GM19455 (cell line): ENCODE measurements around the gene PLK5.
"Not testable (repeated sequence)": the region's sequence is repeated elsewhere in the genome, so short reads cannot be mapped to it uniquely, and the experiment has no call there.

Experiments
- ATAC-seq: cut with Tn5 transposase; IDR thresholded peaks from one replicate; pipeline ENCODE4 v1.9.1; 2021; ENCODE audit not compliant: unreplicated experiment

Gene PLK5

GRCh38 chr19:1507763-1508506, 15.9 kb upstream of the PLK5 start:
- ATAC-seq: no peak

DNA sequence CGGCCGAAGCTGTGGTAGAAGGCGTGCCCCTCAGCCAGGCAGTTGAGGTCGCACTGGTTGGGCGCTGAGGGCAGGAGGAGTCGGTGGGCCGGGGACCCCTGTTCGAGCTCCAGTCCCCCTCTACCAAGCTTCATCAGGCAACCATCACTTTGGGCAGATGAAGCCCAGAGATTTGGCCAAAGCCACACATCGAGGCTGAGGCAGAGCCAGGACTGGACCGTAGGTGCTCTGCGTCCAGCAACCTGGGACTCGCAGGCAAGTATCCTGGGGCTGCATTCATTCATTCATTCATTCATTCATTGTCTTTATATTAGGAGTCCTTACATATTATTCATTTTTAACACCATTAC, 15.4 kb upstream of the PLK5 start:
- ATAC-seq: no peak

GRCh38 chr19:1509602-1510441, 14.1 kb upstream of the PLK5 start:
- no peak for ATAC-seq

GRCh38 chr19:1510442-1510806, 13.5 kb upstream of the PLK5 start:
- no peak for ATAC-seq

DNA sequence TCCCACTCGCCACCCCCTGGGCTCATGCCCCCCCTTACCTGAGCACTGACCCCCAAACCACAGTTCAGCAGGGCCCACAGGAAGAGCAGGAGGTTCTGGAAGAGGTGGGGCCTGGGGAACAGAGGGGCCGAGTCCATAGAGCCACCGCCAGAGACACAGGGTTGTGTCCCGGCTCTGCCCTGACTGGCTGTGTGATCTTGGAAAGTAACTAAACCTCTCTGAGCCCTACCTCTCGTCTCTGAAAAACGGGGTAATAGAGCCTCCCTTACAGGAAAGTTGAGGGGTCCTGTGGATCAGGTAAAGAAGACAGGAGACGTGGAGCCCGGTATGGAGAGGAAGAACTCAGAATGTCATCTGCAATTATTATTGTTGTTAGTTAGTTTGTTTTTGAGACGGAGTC, 13.1 kb upstream of the PLK5 start:
- ATAC-seq: no peak

DNA sequence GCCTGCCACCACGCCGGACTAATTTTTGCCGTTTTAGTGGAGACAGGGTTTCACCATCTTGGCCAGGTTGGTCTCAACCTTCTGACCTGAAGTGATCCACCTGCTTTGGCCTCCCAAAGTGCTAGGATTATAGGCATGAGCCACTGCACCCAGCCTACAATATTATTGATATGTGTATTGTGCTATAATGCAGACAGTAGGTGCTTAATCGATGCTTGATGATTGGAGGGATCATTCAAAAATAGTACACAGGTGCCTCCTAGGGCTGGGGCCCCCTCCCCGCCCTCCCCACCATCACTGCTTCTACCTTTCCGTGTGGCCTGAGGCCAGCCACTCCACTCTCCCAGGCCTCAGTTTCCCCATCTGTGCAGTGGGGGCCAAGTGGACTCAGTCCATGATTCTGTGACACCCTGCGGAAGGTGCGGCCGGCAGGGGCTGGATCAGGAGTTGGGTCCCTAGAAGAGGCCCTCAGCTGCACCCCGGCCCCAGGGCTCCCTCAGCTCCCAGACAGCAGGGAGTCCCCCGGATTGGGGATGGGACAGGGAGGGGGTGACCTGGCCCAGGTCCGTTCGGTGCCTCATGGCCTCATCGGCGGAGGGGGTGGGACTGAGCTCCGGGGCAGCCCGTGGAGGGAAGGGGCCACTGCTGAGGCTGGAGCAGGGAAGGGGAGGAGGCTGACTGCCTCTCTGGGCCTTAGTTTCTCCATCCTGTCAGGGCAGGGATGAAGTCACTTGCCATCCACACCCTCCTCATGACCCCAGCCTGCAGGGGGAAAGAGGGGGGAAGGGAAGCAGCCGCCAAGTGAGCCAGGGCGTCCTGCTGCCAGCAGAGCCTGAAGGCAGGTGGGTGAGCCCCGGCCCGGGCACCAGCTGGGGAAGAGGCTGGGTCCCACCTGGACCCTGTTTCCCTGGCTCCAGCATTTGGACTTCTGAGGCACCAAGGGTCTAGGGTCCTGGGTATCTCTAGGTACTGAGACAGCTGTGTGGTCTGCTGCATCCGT, 12.3 kb upstream of the PLK5 start:
- ATAC-seq: no peak

- ATAC-seq: no peak
Measured at GRCh38 chr19:1512671-1513498, 11.0 kb upstream of the PLK5 start, which contains the start of gene ADAMTSL5. ADAMTSL5 (minus strand) TSS chr19:1513019; CDS start chr19:1510943, 2,076 bp downstream.

DNA sequence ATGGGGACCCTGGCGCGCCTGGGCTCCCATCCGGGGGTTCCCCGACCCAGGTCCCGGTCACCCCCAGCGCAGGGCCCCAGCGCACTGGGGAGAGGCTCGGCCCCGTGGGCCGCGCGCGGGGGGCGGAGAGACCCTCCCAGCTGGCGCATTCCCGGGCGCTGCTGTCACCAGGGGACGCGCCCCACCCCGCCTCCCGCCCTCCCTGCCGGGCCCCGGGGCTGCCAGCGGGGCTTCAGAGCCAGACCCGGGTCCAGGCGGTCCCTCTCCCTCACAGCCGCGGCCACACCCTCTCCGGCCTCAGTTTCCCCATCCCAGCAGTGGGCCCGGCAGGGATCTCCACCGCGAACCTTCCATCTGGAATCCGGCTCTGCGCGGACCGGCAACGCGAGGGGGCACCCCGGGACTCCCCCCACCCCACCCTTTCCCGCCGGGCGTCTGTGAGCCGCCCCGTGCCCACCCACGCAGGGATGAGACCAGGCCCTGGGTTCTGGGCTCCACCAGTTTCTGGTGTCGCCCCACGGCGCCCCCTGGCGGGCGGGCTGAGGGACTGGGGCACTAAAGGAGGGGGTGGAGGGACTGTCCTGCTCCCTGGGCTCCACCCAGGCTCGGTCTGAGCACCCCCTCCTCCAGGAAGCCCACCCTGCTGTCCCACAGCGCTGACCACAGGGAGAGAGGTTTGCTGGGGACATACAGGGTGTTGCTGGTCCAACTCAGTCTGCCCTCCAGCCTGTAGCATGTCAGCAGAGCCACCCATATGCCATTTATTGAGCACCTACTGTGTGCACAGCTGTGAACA, 10.2 kb upstream of the PLK5 start:
- no peak for ATAC-seq

DNA sequence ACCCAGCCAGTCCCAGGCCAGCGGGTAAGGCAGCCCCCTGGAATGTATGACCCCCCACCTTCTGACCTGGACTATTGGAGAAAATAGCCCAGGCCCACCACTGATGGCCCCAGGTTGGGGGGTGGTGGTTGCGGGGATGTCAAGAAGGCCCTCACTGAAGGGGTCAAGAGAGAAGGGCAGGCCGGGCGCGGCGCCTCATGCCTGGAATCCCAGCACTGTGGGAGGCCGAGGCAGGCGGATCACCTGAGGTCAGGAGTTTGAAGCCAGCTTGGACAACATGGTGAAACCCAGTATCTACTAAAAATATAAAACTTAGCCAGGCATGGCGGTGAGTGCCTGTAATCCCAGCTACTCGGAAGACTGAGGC, 9.6 kb upstream of the PLK5 start:
- ATAC-seq: no peak

DNA sequence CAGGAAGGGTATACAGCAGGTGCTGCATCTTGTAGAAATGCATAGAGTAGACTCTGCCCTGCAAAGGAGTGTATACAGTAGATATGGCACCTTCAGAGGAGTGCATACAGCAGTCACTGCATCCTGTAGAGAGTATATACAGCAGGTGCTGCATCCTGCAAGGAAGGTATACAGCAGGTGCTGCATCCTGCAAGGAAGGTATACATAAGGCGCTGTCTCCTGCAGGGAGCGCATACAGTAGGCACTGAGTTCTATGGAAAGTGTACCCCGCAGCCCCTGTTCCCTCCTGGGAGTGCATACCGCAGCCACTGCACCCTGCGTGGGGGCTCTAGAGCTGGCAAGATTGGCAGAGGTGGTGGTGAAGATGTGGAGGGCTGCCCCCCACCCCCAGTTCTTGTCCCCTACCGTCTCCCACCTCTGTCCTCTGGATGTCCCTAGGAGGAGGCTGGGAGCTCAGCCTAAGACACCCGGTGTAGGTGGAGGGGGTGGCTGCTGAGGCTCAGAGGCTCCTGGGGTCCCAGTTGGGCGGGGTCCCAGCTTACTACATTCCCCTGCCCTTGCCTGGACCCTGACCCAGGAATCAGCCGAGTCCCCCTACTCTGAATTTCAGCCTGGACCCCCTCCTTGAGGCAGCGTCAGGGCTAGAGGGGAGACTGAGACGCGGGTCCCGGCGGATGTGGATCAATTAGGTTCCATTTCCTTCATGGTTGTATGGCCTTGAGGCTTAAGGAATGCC, 8.7 kb upstream of the PLK5 start:
- ATAC-seq: no peak

GRCh38 chr19:1516395-1516753, 7.5 kb upstream of the PLK5 start:
- no peak for ATAC-seq

DNA sequence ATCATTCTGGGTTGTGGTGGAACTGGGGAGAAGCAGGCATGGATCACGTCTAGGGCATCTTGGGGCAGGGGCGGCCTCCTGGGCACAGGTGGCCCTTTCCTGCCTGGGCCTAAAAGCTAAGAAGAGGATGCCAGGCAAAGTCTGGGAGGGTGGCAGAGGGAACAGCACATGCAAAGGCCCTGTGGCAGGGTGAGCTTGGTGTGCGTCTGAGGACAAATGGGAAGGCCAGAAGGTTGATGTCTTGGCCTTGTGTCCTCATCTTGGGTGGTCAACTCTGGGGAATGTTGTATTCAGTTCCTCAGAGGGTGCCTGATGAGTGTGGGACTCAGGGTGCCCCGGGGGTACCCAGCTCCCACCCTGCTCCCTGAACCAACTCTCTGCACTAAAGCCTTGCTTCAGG, 5.4 kb upstream of the PLK5 start:
- no peak for ATAC-seq

- ATAC-seq: not testable (repeated sequence)
Measured at GRCh38 chr19:1519802-1520201, 4.1 kb upstream of the PLK5 start.

- no peak for ATAC-seq
Measured at GRCh38 chr19:1520203-1520780, 3.6 kb upstream of the PLK5 start.

- ATAC-seq: no peak
Measured at GRCh38 chr19:1521636-1522035, 2.2 kb upstream of the PLK5 start.

GRCh38 chr19:1522061-1522460, 1.8 kb upstream of the PLK5 start:
- no peak for ATAC-seq

DNA sequence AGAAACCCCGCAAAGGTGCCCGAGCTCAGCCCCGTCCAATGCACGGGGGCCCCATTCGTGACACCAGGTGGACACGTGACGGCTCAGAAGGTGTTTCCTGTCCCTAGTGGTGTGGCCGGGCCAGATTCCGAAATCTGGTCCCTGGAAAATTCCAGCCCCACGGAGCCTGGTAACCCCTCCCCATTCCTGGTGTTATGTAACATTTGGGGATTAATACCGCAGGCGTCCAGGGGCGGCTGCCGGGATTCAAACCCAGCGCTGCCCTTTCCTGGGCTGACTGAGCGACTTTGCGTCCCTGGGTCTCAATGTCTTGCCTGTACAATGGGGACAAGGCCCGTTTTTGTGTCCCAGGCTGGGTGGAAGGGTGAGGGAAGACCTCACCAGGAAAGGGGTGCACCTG, 1.0 kb upstream of the PLK5 start:
- ATAC-seq: no peak

DNA sequence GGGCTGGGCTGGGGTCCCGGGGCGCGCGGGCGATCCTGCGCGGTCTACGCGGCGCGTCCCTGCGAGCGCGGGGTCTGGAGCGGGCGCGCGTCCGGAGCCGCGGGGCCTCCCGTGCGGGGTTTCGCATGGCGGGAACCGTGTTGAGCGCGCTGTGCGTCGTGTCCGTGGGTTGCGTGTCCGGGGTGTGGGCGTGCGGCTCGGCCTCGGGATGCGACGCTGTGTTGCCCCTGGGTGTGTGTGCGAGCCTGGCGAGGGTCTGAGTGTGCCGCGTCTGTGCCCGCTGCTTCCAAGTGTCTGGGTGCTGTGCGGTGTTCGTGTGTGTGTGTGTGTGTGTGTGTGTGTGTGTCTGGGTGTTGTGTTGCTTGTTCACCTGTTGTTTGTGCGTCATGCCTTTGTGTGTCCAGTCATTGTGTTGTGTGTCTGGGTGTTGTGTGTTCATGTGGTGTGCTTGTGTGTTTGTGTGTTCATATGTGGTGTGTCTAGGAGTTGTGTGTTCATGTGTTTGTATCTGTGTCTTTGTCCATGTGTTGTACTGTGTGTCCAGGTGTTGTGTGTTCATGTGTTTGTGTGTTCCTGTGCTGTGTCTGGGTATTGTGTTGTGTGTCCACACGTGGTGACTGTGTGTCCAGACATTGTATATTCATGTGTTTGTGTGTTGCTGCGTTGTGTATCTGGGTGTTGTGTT, 552 bp downstream of the PLK5 start:
- no peak for ATAC-seq
